TTC549 (cell line): ENCODE data around the gene RRBP1.

Experiments used
- FAIRE-seq: peaks from 2 replicates; lab custom pipeline; 2012; peaks lifted over from hg19 to GRCh38; lab: Jason Lieb, UNC

RRBP1 gene

DNA sequence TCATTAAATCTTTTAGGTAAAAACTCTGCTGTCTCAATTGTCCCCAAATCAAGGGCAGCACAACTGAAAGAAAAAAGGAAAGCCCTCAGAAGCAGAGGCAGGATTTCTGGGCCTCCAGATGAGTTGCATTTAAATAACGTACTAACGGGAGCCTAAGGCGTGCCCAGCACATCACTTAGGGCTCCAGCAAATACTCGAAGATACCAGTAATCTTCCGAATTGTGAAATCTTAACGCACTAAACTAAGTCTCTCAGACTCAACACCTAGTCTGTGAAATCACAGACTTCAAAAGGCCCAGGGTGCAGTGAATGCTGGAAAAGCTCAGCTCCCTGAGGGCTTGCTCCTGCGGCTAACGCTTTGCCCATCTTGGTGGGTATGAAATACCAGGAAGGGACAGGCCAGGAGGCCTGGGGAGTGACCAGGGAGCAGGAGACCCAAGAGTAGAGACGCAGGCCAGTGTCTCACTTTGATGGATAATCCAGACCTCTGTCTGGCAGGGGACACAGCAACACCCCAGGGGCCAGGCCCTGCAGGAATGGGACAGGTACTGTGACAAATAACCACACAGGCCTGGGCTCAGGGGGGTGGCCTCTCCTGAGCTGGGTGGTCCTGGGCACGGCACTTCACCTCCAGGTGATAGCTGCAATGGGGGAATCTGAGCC lies 36.4 kb downstream of the RRBP1 start:
- no peak for FAIRE-seq

- FAIRE-seq, result no peak
These were observed 37.0 kb downstream of the RRBP1 start for GRCh38 chr20:17645010-17645409.

DNA sequence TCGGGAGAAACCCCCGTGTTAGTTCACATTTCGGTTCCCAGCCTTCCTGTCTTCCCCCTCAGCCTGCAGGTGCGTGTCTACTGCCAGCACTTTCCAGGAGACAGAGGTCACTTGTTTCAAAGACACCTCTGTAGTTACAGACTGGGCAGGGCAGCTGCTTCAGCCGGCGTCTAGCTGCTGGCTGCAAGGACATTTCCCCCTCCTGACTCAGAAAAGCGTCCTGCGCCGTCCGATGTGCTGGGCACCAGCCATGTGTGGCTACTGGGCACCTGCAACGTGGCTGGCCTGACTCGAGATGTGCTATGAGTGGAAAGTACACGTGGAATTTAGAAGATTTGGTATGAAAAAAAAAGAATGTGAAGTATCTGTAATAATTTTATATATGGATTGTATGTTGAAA lies 37.6 kb downstream of the RRBP1 start:
- no peak for FAIRE-seq

GRCh38 chr20:17643531-17644188 lies 38.4 kb downstream of the RRBP1 start:
- no peak for FAIRE-seq

DNA sequence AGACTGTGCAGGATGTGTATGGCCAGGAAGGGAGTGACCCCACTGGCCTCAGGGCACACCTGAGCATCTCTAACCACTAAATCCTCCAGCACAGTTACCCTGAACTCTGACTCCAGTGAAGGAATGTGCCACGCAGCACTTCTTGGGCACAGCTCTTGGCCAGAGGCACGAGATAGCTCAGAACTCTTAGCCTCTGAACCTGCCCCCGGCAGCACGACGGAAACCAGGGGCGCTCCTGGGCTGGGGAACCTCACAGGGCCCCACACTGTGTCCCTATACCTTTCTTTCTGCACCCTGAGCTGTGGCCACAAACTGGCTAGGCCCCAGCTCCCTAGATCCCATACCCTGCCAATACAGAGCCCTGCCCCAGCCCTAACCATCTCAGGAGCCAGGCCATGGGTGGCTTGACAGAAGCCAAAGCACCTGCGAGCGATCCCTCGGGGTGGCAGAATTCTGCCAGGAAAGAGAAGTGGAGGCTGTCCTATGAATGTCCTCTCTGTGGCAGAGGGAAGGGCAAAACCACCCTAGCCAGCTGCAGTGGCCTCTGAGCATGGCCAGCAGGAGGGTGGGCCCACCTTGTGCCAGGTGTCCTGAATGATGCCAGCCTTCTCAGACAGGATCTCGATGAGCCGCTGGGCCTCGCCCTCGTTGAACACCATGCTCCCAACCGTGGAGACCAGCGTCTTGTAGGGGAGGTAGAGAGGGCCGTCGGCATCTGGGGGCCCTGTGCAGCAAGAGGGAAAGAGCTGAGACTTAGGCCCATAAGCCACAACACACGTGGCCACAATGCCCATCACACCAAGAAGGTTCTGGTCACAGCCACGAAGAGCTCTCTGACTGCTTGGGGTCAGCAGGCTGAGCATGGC lies 39.4 kb downstream of the RRBP1 start:
- no peak for FAIRE-seq

GRCh38 chr20:17641993-17642392 lies 40.0 kb downstream of the RRBP1 start:
- FAIRE-seq, result no peak

GRCh38 chr20:17641520-17641964 lies 40.5 kb downstream of the RRBP1 start:
- no peak for FAIRE-seq

DNA sequence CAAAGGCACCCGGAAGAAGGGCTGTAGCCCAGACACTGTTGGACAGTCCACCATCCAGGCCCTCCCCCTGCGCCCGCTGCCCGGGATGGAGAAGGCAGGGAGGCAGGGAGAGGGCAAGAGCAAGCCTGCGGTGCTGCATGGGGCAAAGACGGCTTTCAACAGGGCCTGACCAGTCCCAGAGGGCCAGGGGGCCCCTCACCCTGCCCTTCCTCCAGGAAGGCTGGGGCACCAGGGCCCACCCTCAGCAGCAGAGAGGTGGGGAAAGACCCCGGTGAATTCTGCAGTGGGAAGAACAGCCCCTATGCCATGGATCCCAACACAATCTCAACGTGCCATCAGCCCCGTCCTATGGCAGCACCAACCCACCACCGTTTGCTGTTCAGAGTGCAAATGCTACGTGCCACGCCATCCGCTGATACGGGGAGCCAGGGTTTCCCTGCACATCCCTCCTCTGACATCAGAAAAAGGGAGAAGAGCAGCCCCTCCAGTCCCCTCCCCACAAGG lies 41.1 kb downstream of the RRBP1 start:
- no peak for FAIRE-seq

DNA sequence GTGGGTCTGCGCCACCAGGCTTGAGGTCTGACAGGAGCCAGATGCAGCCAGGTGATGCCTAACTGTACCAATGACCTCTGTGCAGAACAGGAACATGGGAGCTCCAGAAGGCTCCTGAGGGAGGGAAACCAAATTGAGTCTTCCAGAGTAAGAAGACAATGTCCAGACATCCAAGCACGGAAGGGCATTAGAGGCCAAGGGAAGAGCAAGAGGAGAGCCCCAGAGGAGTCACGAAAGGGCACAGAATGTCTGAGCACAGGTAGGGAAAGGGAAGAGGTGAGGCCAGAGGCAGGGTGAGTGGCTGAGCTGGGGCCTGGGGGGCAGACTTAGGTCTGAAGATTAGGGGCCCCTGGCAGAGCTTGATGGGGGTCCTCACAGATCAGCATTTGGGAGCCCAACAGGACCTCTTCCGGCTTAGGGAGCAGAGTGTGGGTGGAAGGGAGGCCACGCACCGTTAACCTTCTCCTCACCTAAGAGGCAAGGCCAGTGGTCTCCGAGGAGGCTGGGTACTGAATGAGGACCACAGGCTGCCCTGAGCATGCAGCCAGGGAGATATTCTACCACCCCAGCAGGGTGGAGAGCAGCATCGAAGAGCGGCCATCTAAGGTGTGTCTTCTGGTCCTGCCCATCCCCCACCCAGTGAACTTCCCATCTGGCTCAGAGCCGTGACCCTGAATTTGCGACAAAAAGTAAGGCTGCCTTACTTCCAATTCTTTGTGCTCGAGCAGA lies 41.7 kb downstream of the RRBP1 start:
- FAIRE-seq, result no peak

GRCh38 chr20:17638835-17639407 lies 43.1 kb downstream of the RRBP1 start:
- no peak for FAIRE-seq

- FAIRE-seq, result no peak
These were observed 43.9 kb downstream of the RRBP1 start for GRCh38 chr20:17637985-17638640.

DNA sequence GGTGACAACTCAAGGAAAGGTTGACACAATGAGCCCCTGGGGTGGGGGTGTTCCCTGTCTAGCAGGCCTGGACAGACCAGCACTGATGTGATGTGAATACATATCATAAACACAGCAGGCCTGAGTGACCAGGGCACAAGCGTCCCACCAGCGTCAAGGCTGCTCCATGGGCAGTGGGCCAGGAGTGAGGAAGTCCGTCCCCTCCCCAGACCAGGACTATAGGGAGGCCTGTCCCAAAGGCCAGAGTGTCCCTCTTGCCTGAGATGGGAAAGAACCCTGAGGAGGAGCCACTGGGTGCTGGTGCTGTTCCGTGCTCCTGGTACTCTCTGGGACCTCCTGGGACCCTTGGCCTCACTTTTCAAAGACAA lies 44.6 kb downstream of the RRBP1 start:
- no peak for FAIRE-seq

DNA sequence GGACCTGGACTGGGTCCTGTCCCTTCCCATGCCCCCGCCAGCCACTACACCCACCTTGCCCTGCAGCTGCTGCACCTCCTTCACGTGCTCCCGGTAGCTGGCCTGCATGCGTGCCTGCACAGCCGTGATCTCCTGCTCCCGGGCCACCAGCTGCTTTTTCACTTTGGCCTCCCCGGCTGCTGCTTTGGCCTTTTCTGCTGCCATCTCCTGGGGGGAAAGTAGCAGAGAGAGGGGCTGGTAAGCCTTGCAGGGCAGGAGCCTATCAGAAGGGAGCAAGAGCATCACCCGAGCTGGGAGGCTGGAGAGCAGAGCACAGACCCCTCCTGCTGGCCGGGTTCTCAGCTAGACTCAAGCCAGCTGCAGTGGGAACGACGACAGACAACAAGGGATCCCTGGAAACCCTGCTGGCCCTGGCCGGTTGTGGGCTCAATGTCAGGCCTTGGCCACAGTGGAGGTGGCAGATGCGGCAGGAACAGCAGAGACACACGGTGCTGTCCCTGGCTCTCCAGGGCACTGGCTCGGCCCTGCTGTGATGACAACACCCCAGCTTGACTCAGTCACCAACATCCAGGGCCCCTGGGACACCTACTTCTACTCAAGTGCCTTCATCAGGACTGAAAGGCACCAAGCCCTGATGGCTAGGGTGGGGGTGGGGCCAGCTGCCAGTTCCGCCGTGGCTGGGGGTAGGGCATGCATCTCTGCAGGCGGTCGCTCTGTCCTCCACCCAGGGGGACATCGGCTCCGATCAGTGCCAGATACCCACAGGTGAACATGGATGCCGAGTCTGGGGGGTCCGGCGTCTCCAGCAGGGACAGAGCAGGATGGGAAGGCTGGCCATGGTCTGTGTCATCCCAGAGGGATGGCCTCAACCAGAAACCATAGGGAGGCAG lies 45.3 kb downstream of the RRBP1 start:
- no peak for FAIRE-seq

DNA sequence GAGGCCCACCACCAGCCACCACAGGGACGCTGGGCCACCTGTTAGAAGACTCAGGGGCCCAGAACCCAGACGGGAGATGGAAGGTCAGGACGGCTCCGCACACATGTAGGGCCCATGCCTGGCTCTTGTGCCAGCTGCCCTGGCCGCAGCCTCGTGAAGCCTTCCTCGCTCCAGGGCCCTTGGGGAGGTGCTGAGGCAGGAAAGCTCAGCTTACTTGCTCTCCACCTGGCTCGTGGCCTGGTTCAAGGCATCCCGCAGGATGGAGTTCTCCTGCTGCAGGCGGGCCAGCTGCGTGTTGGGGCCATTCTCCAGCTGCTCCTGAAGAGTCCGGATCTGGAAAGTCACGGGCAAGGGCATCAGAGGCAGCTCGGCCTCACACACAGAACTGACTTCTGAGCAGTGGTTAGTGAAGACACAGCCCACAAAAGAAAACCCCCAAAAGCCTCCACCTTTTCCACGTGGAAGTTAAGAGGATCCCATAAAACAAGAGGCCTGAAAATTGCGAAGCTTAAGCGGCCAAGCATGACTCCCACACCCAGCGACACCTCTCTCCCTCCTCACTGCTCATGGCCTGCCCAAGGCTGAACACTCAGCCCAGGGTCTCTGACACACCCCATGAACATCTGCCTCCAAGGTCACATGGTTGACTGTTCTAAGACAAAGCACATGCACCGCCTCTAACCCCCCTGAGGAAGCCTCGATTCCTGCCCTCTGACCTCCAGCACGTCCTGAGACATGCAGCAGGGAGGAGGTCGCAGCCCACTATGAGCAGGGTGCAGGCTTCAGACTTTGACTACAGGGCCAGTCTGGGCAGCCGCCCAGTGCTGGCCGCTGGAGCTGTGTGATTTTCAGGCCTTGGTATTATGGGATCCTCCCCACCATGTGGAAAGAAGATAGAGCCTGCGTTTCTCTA lies 46.5 kb downstream of the RRBP1 start:
- FAIRE-seq, result no peak

DNA sequence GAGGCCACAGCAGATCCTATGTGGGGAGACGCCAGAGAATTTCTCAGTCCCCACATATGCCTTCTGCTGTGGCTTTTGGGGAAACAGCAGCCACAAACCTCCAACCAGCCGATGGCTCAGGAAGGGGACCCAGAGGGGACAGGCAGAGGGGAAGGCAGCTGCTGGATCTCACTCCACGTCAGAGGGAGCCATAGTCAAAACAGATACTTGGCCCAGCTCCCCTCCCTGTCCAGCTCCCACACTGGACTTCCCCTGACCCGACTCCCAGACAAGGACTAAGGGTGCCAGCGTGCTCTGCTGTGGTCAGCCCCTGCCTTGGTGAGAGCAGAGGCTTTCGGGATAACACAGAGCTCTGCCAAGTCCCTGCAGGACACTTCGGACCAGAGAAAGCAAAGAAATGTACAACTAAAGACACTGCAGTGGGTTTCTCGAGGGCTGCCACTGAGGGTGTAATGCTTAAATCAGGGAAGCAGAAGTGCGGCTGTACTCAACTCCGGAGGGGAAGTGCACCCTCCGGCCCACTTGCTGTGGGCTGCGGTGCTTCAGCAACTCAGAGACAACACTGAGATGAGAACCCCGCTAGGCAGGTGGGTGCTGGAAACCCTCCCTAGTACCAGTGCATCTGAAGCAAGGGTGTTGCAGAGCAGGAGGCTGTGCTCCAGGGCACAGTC lies 47.2 kb downstream of the RRBP1 start:
- FAIRE-seq, result no peak

DNA sequence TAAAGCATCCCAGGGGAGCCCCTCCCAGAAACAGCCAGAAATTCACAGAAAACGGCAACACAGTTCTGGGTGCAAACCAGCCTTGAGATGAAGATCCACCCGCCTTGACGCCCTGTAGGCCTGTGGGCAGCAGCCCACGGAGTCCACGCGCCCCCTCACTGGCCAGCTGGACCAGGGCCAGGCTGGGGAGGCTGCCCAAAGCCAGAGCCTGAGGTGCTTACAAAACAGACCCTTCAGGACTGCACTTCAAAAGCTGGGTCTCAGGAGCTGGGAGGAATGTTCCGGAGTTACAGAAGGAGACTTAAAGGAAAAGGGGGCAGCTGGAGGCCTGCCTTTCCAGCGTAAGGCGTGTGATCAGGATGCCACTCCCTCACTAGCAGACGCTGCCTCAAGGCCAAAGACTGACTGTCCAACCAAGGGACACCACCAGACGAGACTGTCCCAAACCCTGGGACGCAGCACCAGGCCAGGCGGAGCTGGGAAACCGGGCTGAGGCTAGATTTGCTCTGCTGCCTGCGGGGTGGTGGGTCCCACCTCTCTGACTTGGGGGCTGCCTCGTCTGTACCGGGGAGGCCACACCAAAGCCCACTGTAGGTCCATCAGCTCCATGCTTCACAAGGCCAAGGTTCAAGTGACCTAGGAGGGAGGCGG lies 48.1 kb downstream of the RRBP1 start:
- no peak for FAIRE-seq

DNA sequence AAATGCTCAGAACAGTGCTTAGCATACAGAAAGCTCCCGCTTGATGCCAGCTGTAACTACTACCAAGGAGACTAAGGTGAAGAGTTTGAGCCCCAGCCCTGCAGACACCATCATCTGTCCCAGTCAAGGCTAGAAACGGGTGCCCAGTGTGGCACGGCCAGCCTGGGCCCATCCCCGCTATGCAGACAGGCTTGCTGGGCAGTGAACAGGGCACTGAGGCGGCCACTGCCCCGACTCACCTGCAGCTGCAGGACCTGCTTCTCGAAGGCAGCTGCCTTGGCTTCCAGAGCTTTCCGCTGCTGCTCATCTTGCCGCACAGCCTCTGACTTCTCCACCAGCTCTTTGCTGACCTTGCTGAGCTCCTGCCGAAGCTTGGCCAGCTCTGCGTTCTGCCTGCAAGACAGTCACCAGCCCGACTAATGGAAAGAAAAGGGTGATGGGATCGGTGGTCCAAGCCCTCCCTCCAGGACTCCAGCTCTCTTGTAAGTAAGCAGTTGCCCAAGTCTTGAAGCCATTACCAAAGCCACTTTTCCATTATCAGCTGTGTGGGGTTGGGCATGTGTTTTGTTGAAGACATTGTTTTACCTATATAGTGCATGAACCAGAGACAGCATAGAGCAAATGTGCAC lies 48.7 kb downstream of the RRBP1 start:
- no peak for FAIRE-seq
